GM19239 (cell line): Measurements from ENCODE around the gene STT3B.
"Not testable (repeated sequence)": the region's sequence is repeated elsewhere in the genome, so short reads cannot be mapped to it uniquely, and the experiment has no call there.

Source experiments
- DNase-seq: peaks from one replicate; pipeline ENCODE4 v3.0.0; 2011; ENCODE audit warnings: low spot score; ENCODE audit not compliant: insufficient read length
- FAIRE-seq: peaks from 2 replicates; lab custom pipeline; 2011; peaks lifted over from hg19 to GRCh38; lab: Jason Lieb, UNC

Gene STT3B

DNA sequence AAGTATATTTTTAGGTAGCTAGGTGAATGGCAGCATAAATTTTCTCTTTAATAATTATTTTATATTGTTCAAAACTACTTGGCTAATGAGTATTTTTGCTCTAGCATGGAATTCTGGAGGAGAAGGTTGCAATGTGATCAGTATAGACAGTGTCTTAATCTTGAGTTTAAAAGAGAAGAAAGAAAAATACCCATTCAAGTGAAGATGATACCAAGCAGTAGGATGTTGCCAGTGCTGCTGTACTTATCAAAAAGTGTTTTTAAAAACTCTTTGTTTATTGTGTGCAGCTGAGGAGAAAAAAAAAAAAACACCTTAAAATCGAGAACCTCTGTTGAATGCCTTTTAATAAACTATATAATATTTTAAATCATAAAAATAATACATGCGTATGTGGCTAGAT is 47.9 kb downstream of the STT3B start:
- DNase-seq = no peak
- FAIRE-seq = no peak

DNA sequence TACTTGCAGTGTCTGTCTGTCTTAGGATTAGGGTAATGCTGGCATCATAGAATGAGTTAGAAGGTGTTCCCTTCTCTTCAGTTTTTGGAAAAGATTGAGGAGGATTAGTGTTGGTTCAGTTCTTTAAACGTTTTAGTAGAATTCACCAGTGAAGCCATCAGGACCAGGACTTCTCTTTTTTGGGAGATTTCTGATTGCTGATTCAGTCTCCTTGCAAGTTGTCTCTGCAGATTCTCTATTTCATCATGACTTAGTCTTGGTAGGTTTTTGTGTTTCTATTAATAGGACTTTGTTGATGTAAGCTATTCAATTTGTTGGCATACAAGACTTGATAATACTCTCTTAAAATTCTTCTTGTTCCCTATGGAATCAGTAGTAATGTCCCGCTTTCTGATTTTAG is 48.9 kb downstream of the STT3B start:
- no peak for DNase-seq
- FAIRE-seq = no peak

DNA sequence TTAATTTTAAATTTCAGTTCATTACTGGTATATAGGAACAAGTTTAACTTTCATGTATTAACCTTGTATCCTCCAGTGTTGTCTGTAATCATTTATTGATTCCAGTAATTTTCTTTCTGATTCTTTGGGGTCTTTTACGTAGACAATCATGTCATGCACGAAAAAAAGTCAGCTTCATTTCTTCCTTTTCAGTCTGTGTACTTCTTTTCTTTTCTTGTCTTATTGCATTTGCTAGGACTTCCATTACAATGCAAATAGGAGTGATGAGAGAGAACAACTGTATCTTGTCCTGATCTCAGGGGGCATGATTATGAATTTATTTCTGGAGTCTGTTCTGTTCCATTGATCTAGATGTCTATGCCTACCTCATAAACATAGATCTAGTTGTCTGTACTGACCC is 56.5 kb downstream of the STT3B start:
- peak; percentile 42 for FAIRE-seq
- DNase-seq = no peak

DNA sequence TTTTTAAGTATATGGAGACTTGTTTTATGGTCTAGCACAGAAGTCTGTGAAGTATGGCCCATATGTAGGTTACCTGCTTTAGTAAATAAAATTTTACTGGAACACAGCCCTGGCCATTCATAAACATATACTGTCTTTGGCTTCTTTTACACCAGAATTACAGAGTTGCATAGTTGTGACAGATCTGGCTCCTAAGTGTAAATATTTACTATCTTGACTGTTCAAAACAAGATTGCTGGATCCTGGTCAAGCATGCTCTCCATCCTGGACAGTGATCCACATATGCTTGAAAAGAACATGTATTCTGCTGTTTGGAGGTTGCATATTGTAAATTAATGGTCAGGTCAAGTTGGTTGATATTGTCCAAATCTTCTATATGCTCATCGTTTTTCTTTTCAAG is 57.9 kb downstream of the STT3B start:
- DNase-seq (no peak), FAIRE-seq (no peak)

DNA sequence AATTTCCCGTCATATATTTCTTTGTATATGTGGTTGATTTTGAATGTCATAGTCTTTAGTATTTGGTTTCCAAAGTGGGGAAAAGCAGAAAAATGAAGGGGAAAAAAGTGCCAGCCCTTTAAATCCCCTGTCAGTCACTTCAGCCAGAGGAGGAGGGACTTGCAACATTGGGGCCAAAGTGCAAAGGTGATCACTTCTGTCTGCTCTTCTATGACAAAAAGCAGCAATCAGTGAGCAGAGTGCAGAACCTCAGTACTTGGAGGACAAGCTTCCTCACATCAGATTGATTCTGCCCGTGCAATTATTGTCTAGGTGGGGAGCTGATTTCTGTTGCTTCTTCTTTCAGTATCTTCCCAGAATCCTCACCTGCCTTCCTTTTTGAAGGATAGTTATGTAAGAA is 60.0 kb downstream of the STT3B start:
- DNase-seq (no peak), FAIRE-seq (no peak)

DNA sequence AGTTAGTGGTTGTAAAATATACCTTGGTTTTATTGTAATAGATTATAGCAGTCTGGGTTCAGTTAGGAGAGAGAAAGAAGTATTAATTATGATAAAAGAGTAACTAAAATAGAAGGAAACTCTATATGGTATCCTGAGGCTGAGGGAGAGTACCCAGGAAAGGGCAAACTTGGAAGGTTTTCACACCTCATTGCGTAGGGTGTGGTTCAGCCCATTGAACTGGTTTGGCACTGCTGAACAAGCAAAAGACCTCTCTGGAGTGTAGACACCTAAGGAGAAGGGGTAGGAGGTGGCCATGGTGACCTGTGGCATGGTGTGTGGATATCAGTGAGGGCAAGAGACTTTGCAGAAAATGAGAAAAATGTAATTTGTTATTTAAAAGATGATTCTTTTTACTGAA is 63.5 kb downstream of the STT3B start:
- no peak for FAIRE-seq
- DNase-seq = no peak

DNA sequence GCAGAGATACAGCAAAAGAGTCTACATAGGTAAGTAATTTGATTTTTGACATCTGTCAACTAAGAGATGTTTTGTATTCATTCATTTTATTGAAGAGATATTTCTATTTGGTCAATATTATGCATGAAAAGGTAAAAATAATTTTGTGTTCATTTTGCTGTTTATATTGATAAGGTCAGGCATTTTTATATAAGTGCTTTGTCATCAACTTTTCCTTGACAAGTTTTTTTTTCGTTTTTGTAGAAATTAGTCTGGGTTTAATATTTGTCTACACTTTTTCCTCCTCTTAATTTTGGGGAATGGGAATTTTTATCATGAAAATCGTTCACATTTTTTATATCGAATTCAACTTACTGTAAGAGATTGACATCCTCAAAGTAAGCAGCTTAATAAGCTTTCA is 67.7 kb downstream of the STT3B start:
- DNase-seq = no peak
- FAIRE-seq = no peak

DNA sequence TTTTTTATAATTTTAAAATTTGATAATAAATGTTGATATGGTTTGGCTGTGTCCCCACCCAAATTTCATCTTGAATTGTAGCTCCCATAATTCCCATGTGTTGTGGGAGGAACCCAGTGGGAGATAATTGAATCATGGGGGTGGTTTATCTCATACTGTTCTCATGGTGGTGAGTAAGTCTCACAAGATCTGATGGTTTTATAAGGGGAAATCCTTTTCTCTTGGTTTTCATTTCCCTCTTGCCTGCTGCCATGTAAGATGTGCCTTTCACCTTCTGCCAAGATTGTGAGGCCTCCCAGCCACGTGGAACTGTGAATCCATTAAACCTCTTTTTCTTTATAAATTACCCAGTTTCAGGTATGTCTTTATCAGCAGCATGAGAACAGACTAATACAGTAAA is 72.6 kb downstream of the STT3B start:
- not testable (repeated sequence) for FAIRE-seq, DNase-seq

DNA sequence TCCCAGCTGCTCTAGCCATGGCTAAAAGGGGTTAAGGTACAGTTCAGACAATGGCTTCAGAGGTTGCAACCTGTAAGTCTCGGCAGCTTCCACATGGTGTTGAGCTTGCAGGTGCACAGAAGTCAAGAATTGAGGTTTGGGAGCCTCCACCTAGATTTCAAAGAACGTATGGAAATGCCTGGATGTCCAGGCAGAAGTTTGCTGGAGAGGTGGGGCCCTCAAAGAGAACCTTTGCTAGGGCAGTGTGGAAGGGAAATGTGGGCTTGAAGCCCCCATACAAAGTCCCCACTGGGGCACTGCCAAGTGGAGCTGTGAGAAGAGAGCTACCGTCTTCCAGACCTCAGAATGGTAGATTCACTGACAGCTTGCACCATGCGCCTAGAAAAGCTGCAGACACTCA is 73.7 kb downstream of the STT3B start:
- FAIRE-seq (no peak), DNase-seq (no peak)

DNA sequence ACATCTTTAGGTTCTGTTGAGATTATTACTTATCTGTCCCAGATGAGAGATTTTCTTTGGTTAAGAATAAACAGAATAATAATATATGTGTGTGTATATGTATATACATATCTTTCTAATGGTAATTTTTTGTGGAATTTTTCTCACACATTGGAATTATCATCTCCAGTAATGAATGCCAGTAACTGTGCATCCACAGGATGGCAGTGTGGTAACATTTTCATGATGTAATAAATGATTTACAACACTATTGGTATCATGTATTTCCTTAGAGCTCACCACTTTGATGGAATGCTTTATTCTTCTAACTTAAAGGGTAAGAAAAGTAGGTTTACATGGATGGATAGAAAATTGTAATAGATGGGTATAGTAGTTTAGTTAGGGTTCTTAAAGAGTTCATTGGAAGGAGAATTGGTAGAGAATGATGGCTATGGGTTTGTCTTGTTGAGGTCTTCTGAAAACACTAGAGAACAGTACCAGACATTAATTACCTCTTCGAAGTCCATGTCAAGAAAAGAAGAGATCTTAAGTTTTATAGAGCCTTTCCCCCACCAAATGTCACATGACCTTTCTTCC is 78.1 kb downstream of the STT3B start:
- DNase-seq (no peak), FAIRE-seq (no peak)

DNA sequence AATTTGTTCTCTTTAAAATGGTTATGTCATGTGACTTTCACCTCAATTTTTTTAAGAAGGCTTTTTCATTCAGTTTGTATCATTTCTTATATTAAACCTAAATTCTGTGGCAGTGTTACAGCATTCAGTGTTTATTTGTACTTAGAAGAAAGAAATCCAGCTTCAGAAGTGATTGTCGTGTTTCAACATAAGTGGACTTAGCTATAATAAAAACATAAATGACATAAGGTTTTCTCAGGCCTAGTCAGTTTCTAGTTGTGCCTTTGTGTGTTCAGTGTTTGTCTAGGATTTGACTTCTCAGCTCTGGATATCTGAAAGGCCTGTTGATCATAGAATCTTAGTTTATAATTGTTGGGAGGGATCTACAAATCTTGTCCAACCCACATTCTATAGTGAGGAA is 80.5 kb downstream of the STT3B start:
- no peak for DNase-seq
- no peak for FAIRE-seq

DNA sequence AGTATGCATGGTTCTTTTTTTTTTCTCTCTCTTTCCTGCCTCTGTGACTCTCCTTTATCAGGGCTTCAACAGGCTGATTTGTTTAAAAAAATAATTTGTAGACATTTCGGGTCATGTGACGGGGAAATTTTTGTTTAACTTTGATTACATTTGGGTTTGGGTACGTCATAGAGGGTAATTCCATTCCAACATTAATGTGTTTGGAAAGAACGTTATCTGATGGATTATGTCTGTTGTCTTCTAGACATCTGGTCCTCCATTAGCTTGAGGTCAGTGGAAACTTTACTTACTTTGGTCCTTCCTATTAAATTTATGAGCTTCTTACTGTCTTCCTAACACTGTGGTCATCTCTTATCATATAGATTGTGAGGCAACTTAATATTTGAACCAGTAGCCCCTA is 80.9 kb downstream of the STT3B start:
- no peak for DNase-seq
- no peak for FAIRE-seq

DNA sequence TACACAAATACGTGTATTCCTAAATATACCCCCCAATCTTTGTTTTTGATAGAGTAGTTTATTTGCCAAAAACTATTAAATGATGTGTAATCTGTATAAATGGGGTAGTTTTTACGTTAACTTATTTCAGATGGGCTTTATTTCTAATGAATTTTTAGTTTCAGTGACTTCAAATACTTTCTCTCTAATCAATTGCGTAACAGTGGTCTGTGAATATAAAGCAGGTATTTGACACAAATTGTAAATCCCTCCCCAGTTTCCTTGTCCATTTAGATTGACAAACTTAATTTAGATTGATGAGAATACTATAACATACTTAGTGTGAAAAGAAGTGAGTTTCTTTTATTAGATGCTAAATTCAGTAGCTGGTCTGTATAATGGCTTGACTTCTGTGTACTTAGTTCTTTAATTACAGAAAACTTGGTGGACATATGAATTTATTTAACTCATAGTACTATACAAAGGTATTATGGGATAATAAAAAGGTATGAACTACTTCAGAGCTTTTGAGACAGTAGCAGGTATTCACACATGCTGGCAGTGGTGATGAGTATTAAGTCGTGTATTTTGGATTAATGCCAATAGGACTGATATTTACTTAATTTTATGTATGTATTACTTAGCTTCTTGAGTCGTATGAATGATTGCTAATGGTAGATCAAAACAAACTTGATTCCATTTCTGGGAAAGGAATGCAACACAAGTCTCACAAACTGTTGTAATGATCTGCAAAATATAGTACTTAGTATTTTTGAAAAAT is 81.6 kb downstream of the STT3B start:
- DNase-seq = no peak
- FAIRE-seq = no peak

DNA sequence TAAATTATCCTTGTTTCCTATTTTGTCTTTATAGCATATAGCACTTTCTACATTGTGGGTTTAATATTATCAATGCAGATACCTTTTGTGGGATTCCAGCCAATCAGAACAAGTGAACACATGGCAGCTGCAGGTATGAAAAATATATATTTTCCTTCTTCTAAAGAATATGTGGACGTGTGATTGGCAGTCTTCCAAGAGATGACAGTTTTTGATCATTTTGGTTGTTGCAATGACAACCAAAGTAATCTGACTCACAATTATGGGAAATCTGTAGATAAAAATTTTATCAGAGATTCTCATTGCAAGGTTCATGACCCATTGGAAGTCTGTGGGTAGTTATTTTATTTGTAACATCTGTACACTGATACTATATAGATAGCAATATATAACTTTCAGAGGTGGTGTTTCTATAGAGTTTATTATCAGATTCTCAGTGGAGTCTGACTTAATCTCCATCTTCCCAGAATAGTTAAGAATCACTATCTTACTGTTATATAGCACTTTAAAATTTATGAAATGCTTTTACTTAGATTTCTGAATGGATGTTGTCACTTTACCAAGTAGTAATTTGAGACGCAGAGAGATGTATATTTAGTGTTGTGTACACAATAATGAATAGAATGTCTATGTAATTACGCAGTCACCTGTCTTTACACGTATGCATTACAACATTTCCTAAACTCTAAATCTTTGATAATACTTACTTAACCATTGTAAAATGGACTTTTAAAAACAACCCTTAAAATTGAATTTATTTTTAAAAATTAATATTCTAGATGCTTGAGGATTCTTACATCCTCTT is 82.5 kb downstream of the STT3B start:
- FAIRE-seq (no peak), DNase-seq (no peak)

DNA sequence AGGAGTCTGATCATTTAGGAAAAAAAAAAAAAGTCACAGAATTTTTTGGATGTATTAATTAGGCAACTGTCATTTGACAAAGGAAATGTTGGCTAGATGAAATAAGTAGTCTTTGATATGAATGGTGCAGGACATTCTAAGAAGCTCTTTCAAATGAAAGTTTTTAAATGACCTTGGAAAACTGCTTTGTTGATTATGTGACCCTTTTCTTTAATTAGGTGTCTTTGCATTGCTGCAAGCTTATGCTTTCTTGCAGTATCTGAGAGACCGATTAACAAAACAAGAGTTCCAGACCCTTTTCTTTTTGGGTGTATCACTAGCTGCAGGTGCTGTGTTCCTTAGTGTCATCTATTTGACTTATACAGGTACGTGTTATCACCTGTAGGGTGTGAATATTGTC is 84.0 kb downstream of the STT3B start:
- FAIRE-seq = no peak

DNA sequence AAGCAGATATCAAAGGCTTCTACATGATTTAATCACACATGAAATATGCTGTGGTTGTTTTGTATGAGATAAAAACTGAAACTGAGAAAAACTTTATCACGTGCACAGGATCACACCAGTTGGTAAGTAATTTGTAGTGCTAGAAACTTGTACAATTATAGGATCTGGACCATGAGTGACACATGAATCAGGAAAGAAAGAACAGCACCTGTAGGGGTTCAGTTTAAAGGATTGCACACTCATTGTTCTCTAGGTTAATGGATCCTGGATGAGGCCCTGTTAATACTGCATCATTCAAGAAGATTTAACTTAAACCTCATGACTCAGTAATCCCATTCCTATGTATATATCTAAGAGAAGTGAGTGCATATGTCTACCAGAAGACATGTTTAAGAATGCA is 87.9 kb downstream of the STT3B start:
- FAIRE-seq = peak; percentile 70

More for the DNA sequence above, 84.0 kb downstream of the STT3B start:
- no peak for DNase-seq

DNA sequence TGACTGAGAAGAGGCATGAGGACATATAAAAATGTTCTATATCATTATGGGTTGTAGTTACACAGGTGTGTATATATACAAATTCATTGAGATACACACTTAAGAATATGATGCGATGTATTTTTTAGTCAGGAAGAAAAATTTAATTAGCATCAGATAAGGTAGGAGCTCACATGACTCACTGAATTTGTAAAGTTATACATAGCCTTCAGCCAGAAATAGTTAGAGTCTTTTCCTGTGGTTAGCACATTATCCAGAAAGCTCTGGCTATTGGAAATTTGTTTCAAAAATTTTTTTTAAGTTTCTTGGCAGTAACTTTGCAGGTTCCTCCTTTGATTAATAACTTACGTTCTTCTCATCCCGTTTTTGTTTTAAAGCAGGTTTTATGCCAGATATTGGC is 88.6 kb downstream of the STT3B start:
- no peak for DNase-seq
- no peak for FAIRE-seq

More for the DNA sequence above, 87.9 kb downstream of the STT3B start:
- DNase-seq = no peak

DNA sequence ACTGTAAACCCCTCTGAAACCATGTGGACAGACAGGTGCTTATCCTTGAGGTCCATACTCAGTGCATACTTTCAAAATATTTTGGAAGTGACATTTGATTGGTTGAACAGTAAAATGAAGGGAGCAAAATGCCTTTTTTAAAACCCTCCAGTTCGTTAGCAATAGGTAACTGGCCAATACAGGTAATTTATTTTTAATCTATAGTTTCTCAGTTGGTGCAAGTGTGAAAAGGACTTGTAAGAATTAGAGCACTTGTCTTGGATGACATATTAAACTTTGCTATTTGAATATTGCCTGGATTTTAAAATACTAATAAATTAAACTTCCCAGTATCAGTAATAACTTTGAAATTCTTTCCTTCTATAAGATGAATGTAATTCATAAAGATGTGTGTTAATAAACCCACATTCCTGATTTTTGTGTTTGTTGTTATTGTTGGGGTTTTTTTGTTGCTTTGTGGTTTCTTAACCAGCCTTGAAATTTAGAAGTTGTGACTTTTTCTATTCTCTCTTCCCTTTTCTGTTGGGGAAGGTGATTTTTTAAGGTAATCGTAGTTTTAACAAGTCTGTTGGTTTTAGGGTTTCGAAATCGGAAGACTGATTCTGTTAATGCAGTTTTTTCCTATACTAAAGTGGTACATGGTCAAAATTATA is 90.0 kb downstream of the STT3B start:
- DNase-seq (no peak), FAIRE-seq (peak; percentile 67)

DNA sequence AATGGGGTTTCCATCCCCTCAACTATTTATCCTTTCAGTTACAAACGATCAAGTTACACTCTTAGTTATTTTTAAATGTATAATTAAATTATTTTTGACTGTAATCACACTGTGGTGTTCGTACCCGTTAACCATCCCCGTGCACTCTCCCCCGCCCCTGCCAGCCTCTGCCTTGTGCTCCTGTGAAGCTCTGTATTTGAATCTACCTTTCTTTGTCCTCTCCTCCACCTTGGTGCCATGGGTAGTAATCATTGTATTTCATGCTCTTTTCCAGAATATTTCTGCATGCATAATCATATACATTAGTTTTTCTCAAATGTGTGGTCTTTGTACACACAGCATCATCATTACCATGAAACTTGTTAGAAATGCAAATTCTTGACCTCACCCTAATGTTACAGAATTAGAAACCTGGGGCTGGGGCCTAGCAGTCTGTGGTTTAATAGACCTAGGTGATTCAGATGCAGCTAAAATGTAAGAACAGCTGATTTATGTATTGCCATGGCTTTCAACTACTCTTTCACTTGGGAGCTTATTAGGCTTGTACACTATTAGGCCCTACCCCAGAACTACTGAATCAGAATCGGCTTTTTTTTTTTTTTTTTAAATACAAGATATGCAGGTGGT is 91.5 kb downstream of the STT3B start:
- DNase-seq (no peak), FAIRE-seq (no peak)

DNA sequence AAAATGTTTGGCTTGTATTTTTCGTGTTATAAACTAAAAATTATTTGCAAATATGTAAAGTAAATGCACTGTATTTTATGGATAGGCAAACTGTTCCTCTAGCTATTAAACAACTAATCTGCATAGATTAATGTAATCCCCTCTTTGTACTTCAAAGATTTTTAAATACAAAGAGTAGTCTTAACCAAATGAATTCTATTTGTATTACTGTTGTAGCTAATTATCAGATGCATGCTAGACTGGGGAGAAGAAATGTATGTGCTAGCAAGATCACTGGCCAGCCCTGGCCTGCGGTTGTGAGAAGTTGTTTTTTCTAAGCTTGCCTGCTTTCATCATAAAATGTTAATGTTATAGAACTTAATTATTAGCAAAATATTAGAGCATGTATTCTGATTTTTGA is 92.6 kb downstream of the STT3B start:
- DNase-seq (no peak), FAIRE-seq (no peak)
